Measurements from ENCODE around the gene CDK8.
"Not testable (repeated sequence)": the region's sequence is repeated elsewhere in the genome, so short reads cannot be mapped to it uniquely, and the experiment has no call there.

The CDK8 gene

DNA sequence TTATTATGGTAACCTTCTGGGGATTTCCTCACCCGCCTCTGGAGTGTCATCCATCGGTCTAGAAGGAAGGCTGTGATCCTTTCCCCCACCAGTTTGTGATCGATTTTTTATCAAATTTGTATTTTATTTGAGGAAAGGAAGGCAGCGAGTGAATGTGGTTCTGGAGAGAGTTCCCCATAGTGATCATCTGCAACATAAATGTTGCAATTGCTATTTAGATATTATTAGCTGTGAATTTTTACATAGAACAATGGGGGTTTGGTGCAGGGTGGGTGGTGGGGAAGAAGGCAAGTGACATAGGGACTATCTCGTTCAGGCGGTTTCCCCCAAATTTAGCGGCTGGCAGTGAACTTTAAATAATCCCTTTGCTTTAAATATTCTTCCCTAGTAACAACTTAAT is 1.2 kb downstream of the CDK8 start:
- H3K9me3 ChIP-seq (ENCODE audit: insufficient read depth, low read depth, low read length), result no peaks in the 10 kb centered on the region
- H3K9ac ChIP-seq (ENCODE audit: low read depth, low read length), result peak overlapping the region; percentile 93
- H3K4me3 ChIP-seq (ENCODE audit: low read length), result peak overlapping the region; percentile 97
- no peaks in the 10 kb centered on the region for H3K36me3 ChIP-seq (ENCODE audit: insufficient read depth, low read depth, low read length)
- H3K27me3 ChIP-seq (ENCODE audit: insufficient read depth, low read length), result peaks cover 4% of the 10 kb centered on the region
- H3K4me1 ChIP-seq (ENCODE audit: insufficient read depth, low read length), result peaks cover 20% of the 10 kb centered on the region; the same call in 1 of the 2 replicates
- no peak overlapping the region for H3K27ac ChIP-seq (ENCODE audit: low read length)

DNA sequence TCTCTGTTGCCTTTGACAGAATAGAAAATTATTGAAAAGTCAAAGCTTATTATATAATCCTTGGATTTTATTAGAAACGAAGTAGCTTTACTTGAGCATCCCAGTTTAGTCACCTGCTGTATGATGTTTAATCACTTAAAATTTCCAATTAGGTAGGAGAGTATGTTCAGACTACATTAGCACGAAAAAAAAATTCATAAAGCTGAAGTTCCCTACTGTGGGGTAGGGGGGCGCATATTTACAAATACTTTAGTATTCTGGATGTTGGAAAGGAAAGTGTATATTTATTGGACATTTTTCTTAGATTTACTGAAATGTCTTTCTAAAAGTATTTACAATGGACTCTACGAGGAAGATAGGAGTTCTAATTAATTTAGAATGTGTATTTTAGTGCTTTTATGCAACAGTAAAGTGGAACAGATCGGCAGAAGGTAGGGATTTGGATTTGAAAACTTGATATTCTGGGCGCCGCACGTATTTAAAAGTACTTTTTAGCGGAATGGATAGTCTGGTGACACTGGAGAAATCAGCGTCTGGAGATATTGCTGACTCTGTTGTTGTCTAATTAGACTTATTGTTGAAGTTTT is 1.9 kb downstream of the CDK8 start:
- H3K9me3 ChIP-seq (ENCODE audit: insufficient read depth, low read depth, low read length), result no peaks in the 10 kb centered on the region
- no peak overlapping the region for H3K27ac ChIP-seq (ENCODE audit: low read length)
- no peaks in the 10 kb centered on the region for H3K36me3 ChIP-seq (ENCODE audit: insufficient read depth, low read depth, low read length)
- no peaks in the 10 kb centered on the region for H3K27me3 ChIP-seq (ENCODE audit: insufficient read depth, low read length)
- H3K4me3 ChIP-seq (ENCODE audit: low read length), result peak overlapping the region; percentile 97
- peaks cover 20% of the 10 kb centered on the region; the same call in 1 of the 2 replicates for H3K4me1 ChIP-seq (ENCODE audit: insufficient read depth, low read length)
- peak overlapping the region; percentile 93; the same call in 1 of the 2 replicates for H3K9ac ChIP-seq (ENCODE audit: low read depth, low read length)

DNA sequence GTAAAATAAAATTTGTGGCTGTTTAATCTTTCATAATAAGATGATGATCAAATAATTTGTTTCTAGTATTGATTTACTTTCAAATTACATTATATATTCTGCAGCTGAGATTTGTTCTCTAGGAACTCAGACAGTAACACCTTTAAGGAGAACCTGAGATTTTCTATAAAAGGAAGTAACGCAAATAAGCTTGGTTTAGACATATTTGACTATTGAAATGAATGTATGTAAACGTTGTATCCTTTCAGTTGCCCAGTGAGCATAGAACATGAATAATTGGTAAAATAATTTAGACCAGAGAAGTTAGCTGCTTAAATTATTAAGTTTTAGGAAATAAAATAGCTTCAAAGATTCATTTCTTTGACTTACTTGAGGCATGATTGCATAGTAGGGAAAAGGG is 3.1 kb downstream of the CDK8 start:
- no peak overlapping the region for H3K9ac ChIP-seq (ENCODE audit: low read depth, low read length)

DNA sequence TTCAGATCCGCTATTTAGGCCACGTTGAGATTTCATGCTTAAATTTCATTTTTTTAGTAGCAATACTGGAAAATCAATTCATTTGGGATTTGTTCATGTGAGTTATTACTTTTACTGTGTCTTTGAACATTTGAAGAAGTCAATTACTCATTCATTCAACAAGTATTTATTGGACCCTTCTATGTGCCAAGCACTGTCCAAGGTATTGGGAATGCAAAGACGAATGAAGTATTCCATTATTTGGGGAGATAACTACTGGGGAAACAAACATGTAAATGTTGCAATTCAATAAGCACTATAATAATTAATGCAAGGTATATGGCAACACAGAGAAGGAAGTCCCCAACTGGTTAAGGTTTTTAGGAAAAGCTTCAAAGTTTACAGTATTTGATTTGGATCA is 5.7 kb downstream of the CDK8 start:
- Histone ChIP-seq H3K9me3 (ENCODE audit: insufficient read depth, low read depth, low read length) (no peaks in the 10 kb centered on the region), H3K4me1 (ENCODE audit: insufficient read depth, low read length) (peaks cover 20% of the 10 kb centered on the region; the same call in 1 of the 2 replicates), H3K4me3 (ENCODE audit: low read length) (no peak overlapping the region), H3K27ac (ENCODE audit: low read length) (no peak overlapping the region), H3K27me3 (ENCODE audit: insufficient read depth, low read length) (no peaks in the 10 kb centered on the region), H3K9ac (ENCODE audit: low read depth, low read length) (no peak overlapping the region), H3K36me3 (ENCODE audit: insufficient read depth, low read depth, low read length) (no peaks in the 10 kb centered on the region)

More for the DNA sequence above, 3.1 kb downstream of the CDK8 start:
- H3K27ac ChIP-seq (ENCODE audit: low read length), result no peak overlapping the region
- H3K9me3 ChIP-seq (ENCODE audit: insufficient read depth, low read depth, low read length), result no peaks in the 10 kb centered on the region
- H3K36me3 ChIP-seq (ENCODE audit: insufficient read depth, low read depth, low read length), result no peaks in the 10 kb centered on the region
- no peaks in the 10 kb centered on the region for H3K27me3 ChIP-seq (ENCODE audit: insufficient read depth, low read length)
- H3K4me1 ChIP-seq (ENCODE audit: insufficient read depth, low read length), result peaks cover 20% of the 10 kb centered on the region; the same call in 1 of the 2 replicates
- 0 out of 2 replicates have a peak overlapping the region, but pooled peaks have one; percentile 97 for H3K4me3 ChIP-seq (ENCODE audit: low read length)

DNA sequence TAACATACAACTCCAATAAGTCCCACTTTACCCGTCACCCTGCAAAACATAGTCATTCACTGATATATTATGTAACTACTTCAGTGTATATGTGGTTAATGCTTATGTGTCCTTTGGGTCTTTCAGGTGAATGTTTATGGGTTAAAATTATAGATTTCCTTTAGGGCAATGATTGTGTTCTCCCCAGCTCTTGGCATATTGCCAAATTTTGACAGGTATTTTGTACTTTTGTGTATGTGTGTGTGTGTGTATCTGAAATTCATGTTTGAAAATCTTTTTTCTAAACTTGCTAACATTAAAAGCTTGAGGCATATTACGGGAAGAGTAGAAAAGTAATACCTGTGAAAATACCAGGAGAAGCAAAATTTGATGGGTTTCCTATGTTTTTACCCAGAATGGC is 8.2 kb downstream of the CDK8 start:
- Histone ChIP-seq H3K36me3 (ENCODE audit: insufficient read depth, low read depth, low read length) (no peaks in the 10 kb centered on the region), H3K4me3 (ENCODE audit: low read length) (no peak overlapping the region), H3K4me1 (ENCODE audit: insufficient read depth, low read length) (0 out of 2 replicates have a peak, but pooled peaks cover 2% of the 10 kb centered on the region), H3K27ac (ENCODE audit: low read length) (no peak overlapping the region), H3K27me3 (ENCODE audit: insufficient read depth, low read length) (no peaks in the 10 kb centered on the region), H3K9me3 (ENCODE audit: insufficient read depth, low read depth, low read length) (no peaks in the 10 kb centered on the region), H3K9ac (ENCODE audit: low read depth, low read length) (no peak overlapping the region)

DNA sequence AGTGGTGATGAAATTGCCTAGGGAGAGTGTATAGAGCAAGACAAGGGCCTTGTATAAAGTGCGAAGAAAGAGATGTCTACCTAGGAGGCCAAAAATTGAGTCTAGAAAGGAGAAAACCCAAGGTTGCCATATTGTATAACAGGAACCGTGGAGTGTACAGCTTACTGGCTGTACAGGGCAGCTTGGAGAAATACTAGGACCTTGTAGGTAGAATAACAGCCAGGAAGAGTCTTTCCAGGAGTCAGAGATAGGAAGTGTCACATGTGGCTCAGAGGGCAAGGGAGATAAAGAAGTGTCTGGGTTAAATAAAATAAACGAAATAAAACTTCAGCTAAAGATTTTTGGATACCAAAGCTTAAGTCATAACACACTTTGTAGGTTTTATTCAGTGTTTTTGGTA is 12.4 kb downstream of the CDK8 start:
- Histone ChIP-seq H3K36me3 (ENCODE audit: insufficient read depth, low read depth, low read length) (no peaks in the 10 kb centered on the region), H3K27me3 (ENCODE audit: insufficient read depth, low read length) (no peaks in the 10 kb centered on the region), H3K4me3 (ENCODE audit: low read length) (no peak overlapping the region), H3K4me1 (ENCODE audit: insufficient read depth, low read length) (no peaks in the 10 kb centered on the region), H3K9me3 (ENCODE audit: insufficient read depth, low read depth, low read length) (no peaks in the 10 kb centered on the region), H3K27ac (ENCODE audit: low read length) (no peak overlapping the region), H3K9ac (ENCODE audit: low read depth, low read length) (no peak overlapping the region)

DNA sequence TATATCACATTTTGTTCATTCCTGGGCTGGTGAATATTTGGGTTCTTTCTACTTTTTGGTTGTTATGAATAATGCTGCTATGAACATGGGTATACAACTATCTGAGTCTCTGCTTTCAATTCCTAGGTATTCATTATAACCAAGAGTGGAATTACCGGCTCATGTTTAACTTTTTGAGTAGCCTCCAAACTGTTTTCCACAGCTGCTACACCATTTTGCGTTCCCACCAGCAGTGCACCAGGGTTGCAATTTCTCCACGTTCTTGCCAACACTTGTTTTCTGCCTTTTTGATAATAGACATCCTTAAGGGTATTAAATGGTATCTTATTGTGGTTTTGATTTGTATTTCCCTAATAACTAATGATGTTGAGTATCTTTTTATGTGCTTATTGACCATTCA is 16.8 kb downstream of the CDK8 start:
- H3K9me3 ChIP-seq (ENCODE audit: insufficient read depth, low read depth, low read length), result no peaks in the 10 kb centered on the region
- H3K27me3 ChIP-seq (ENCODE audit: insufficient read depth, low read length), result no peaks in the 10 kb centered on the region
- H3K9ac ChIP-seq (ENCODE audit: low read depth, low read length), result no peak overlapping the region
- no peak overlapping the region for H3K4me3 ChIP-seq (ENCODE audit: low read length)
- no peak overlapping the region for H3K27ac ChIP-seq (ENCODE audit: low read length)
- no peaks in the 10 kb centered on the region for H3K4me1 ChIP-seq (ENCODE audit: insufficient read depth, low read length)
- H3K36me3 ChIP-seq (ENCODE audit: insufficient read depth, low read depth, low read length), result no peaks in the 10 kb centered on the region

DNA sequence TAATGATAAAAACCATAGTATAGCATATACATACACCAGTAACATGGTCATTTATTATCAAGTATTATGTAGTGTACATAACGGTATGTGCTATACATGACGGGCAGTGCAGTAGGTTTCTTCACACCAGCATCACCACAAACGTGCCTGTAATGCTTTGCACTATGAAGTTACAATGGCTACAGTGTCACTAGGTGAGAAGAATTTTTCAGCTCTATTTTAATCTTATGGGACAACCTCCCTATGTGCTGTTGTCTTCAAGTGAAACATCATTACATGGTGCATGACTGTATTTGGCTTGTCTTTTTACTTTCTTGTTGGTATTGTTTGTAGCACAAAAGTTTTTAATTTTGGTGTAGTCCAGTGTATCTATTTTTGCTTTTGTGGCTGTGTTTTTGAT is 18.7 kb downstream of the CDK8 start:
- no peaks in the 10 kb centered on the region for H3K9me3 ChIP-seq (ENCODE audit: insufficient read depth, low read depth, low read length)
- H3K4me1 ChIP-seq (ENCODE audit: insufficient read depth, low read length), result no peaks in the 10 kb centered on the region
- H3K27ac ChIP-seq (ENCODE audit: low read length), result no peak overlapping the region
- no peaks in the 10 kb centered on the region for H3K36me3 ChIP-seq (ENCODE audit: insufficient read depth, low read depth, low read length)
- no peak overlapping the region for H3K4me3 ChIP-seq (ENCODE audit: low read length)
- H3K9ac ChIP-seq (ENCODE audit: low read depth, low read length), result no peak overlapping the region
- H3K27me3 ChIP-seq (ENCODE audit: insufficient read depth, low read length), result no peaks in the 10 kb centered on the region

DNA sequence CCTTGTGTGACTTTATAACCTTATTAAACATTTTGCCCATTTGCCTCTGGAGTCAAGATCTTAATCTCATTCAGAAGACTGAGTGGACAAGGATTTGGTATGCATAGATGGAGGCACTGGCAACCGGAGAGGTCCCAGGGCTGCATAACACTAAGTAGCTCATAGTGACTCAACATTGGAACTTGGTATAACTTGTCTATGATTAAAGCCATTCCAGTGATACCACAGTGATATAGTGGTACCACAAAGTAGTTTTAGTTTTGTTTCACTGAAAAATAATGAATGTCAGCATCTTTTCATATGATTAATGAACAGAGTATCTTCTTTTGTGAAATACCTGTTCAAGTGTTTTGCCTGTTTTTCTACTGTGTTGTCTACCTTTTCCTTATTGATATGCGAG is 26.4 kb downstream of the CDK8 start:
- Histone ChIP-seq H3K27me3 (ENCODE audit: insufficient read depth, low read length) (no peaks in the 10 kb centered on the region), H3K9me3 (ENCODE audit: insufficient read depth, low read depth, low read length) (no peaks in the 10 kb centered on the region), H3K27ac (ENCODE audit: low read length) (no peak overlapping the region), H3K4me1 (ENCODE audit: insufficient read depth, low read length) (0 out of 2 replicates have a peak, but pooled peaks cover 2% of the 10 kb centered on the region), H3K36me3 (ENCODE audit: insufficient read depth, low read depth, low read length) (peaks cover 10% of the 10 kb centered on the region; the same call in 1 of the 2 replicates), H3K9ac (ENCODE audit: low read depth, low read length) (no peak overlapping the region), H3K4me3 (ENCODE audit: low read length) (no peak overlapping the region)

DNA sequence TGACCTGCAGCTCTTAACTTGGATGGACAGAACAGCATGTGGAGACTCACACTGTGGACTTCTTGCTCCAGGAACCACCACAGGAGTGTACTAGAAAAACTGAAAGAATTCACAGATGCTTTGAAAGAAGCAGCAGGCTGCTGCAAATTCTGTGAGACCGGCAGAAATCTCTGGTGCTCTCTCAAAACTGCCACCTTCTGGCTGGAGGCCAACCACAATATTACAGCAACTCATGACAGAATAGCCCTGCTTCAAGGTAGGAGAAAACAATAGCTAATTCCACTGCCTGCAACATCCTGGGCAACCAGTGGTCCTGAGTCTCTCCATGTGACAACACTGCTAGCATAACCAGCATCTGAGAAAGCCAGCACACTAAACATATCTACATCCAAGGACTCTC is 26.9 kb downstream of the CDK8 start:
- no peaks in the 10 kb centered on the region for H3K27me3 ChIP-seq (ENCODE audit: insufficient read depth, low read length)

DNA sequence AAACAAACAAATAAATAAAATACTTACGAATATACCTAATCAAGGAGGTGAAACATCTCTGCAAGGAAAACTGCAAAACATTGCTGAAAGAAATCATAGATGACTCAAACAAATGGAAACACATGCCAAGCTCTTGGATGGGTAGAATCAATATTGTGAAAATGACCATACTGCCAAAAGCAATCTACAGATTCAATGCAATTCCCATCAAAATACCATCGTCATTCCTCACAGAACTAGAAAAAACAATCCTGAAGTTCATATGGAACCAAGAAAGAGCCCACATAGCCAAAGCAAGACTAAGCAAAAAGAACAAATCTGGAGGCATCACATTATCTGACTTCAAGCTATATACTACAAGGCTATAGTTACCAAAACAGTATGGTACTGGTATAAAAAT is 32.0 kb downstream of the CDK8 start:
- not testable (repeated sequence) for H3K9me3 ChIP-seq (ENCODE audit: insufficient read depth, low read depth, low read length); H3K4me1 ChIP-seq (ENCODE audit: insufficient read depth, low read length); H3K36me3 ChIP-seq (ENCODE audit: insufficient read depth, low read depth, low read length); H3K27me3 ChIP-seq (ENCODE audit: insufficient read depth, low read length); H3K9ac ChIP-seq (ENCODE audit: low read depth, low read length); H3K4me3 ChIP-seq (ENCODE audit: low read length); H3K27ac ChIP-seq (ENCODE audit: low read length)

More for the DNA sequence above, 26.9 kb downstream of the CDK8 start:
- Histone ChIP-seq H3K9ac (ENCODE audit: low read depth, low read length) (no peak overlapping the region), H3K9me3 (ENCODE audit: insufficient read depth, low read depth, low read length) (no peaks in the 10 kb centered on the region), H3K4me1 (ENCODE audit: insufficient read depth, low read length) (0 out of 2 replicates have a peak, but pooled peaks cover 2% of the 10 kb centered on the region), H3K4me3 (ENCODE audit: low read length) (no peak overlapping the region), H3K36me3 (ENCODE audit: insufficient read depth, low read depth, low read length) (peaks cover 10% of the 10 kb centered on the region; the same call in 1 of the 2 replicates), H3K27ac (ENCODE audit: low read length) (no peak overlapping the region)

DNA sequence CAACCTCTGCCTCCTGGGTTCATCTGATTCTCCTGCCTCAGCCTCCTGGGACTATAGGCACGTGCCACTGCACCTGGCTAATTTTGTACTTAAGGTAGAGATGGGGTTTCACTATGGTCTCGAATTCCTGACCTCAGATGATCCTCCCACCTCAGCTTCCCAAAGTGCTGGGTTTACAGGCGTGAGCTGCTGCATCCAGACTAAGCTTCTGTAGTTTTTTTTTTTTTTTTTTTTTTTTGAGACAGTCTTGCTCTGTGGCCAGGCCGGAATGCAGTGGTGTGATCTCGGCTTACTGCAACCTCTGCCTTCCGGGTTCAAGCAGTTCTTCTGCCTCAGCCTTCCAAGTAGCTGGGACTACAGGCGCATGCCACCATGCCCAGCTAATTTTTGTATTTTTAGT is 34.9 kb downstream of the CDK8 start:
- H3K27me3 ChIP-seq (ENCODE audit: insufficient read depth, low read length); H3K4me1 ChIP-seq (ENCODE audit: insufficient read depth, low read length); H3K4me3 ChIP-seq (ENCODE audit: low read length); H3K27ac ChIP-seq (ENCODE audit: low read length); H3K9me3 ChIP-seq (ENCODE audit: insufficient read depth, low read depth, low read length); H3K9ac ChIP-seq (ENCODE audit: low read depth, low read length); H3K36me3 ChIP-seq (ENCODE audit: insufficient read depth, low read depth, low read length): not testable (repeated sequence)

Data from iPS-20b (cell line).